Endothelial cell of umbilical vein (primary cell): ENCODE measurements around the gene KIF26B. TPM values are rescaled to one million over a fixed set of nuclear protein-coding genes. Genes with fewer than 3 reads are reported as not detected.

Experiments
- BruUV-seq: library from RNA; stranded (reverse); fragments of 400-500 nt; replicated peaks from 2 replicates; lab custom pipeline; 2021; lab: Mats Ljungman, UMichigan
- CTCF ChIA-PET: fragments of 300-600, 350-600 bp; sonication (Branson Sonifier 250); formaldehyde crosslinking; loops from one replicate; lab custom pipeline; 2021; ENCODE audit warnings: antibody characterized with exemption, inconsistent platforms; lab: Charles Lee
- POLR2A ChIA-PET: fragments of 300-600, 350-600 bp; sonication (Branson Sonifier 250); formaldehyde crosslinking; loops from one replicate; lab custom pipeline; 2021; ENCODE audit warnings: antibody characterized with exemption, inconsistent platforms; lab: Charles Lee
- DNase-seq: peaks from one replicate; pipeline ENCODE4 v3.0.0-alpha.2; 2011; ENCODE audit warnings: low read depth, low spot score
- FAIRE-seq: peaks from 2 replicates; lab custom pipeline; 2011; peaks lifted over from hg19 to GRCh38; lab: Jason Lieb, UNC
- H2AFZ ChIP-seq: 2 replicates; pipeline ENCODE4 v1.6.0; 2012; ENCODE audit warnings: low read depth, low read length, control low read depth, inconsistent platforms
- H3K27ac ChIP-seq: 2 replicates; pipeline ENCODE4 v1.5.1; 2011; ENCODE audit warnings: low read depth, mild to moderate bottlenecking, control low read depth, low read length, moderate library complexity; ENCODE audit not compliant: insufficient read depth
- H3K27me3 ChIP-seq, 2 experiments: 2 replicates each; pipeline versions ENCODE4 v1.6.0 to v1.6.1; 2011; ENCODE audit warnings: low read length in 2 of 2, mixed read lengths in 1 of 2; ENCODE audit not compliant: control insufficient read depth in 2 of 2, insufficient read depth in 2 of 2
- H3K36me3 ChIP-seq, 2 experiments: 2 replicates in 1 of 2; 3 replicates in 1 of 2; pipeline ENCODE4 v1.5.1; 2011; ENCODE audit warnings: low read length in 2 of 2, mild to moderate bottlenecking in 1 of 2, moderate library complexity in 1 of 2; ENCODE audit not compliant: control insufficient read depth in 2 of 2, insufficient read depth in 2 of 2; ENCODE audit errors: extremely low read depth in 1 of 2
- H3K4me1 ChIP-seq: 3 replicates; pipeline ENCODE4 v1.5.1; 2011; ENCODE audit warnings: mild to moderate bottlenecking, low read length; ENCODE audit not compliant: control insufficient read depth, insufficient read depth; ENCODE audit errors: extremely low read depth
- H3K4me2 ChIP-seq: 2 replicates; pipeline ENCODE4 v1.6.1; 2011; ENCODE audit warnings: low read length, control low read depth, mixed read lengths; ENCODE audit not compliant: insufficient read depth
- H3K4me3 ChIP-seq, 3 experiments: fragments of 200-600 bp in 1 of 3; sonication (generic), shearing (Covaris generic) in 1 of 3; replicated peaks in 1 of 3; 2 replicates each; pipeline ENCODE4 v1.5.1; 2011 to 2016; ENCODE audit warnings: control low read depth in 3 of 3, low read length in 3 of 3, mild to moderate bottlenecking in 2 of 3, inconsistent platforms in 1 of 3, low read depth in 1 of 3, moderate library complexity in 1 of 3; ENCODE audit not compliant: insufficient read depth in 1 of 3
- H3K79me2 ChIP-seq: 2 replicates; pipeline ENCODE4 v1.6.0; 2012; ENCODE audit warnings: low read length, inconsistent platforms; ENCODE audit not compliant: control insufficient read depth, insufficient read depth
- H3K9ac ChIP-seq: replicated peaks from 2 replicates; pipeline ENCODE3; 2011; ENCODE audit warnings: low read length, control low read depth; ENCODE audit not compliant: insufficient read depth; ENCODE audit errors: extremely low read depth
- H3K9me1 ChIP-seq: replicated peaks from 3 replicates; pipeline ENCODE4 v1.6.0; 2011; ENCODE audit warnings: mild to moderate bottlenecking, low read length; ENCODE audit not compliant: control insufficient read depth, insufficient read depth; ENCODE audit errors: extremely low read depth
- H3K9me3 ChIP-seq: replicated peaks from 2 replicates; pipeline ENCODE4 v1.5.1; 2012; ENCODE audit warnings: low read length, inconsistent platforms; ENCODE audit not compliant: control insufficient read depth, insufficient read depth
- H4K20me1 ChIP-seq: replicated peaks from 2 replicates; pipeline ENCODE3; 2011; ENCODE audit warnings: mild to moderate bottlenecking, low read length; ENCODE audit not compliant: control insufficient read depth, insufficient read depth; ENCODE audit errors: extremely low read depth
- CTCF ChIP-seq, 2 donors: IDR thresholded peaks; 1 replicate in 1 of 2; 2 replicates in 1 of 2; pipeline ENCODE4 v1.5.1; 2011; ENCODE audit warnings: low read length in 2 of 2, mild to moderate bottlenecking in 2 of 2, moderate library complexity in 2 of 2, control low read depth in 1 of 2, inconsistent platforms in 1 of 2, low read depth in 1 of 2; ENCODE audit not compliant: insufficient read depth in 1 of 2; ENCODE audit errors: extremely low read depth in 1 of 2
- EZH2 ChIP-seq: IDR thresholded peaks from 2 replicates; pipeline ENCODE4 v1.6.1; 2012; ENCODE audit warnings: borderline replicate concordance, low read depth, mild to moderate bottlenecking, moderate library complexity, low read length, inconsistent platforms; ENCODE audit not compliant: severe bottlenecking
- FOS ChIP-seq: IDR thresholded peaks from 2 replicates; pipeline ENCODE4 v1.6.1; 2011; ENCODE audit warnings: mild to moderate bottlenecking, low read length, moderate library complexity, borderline replicate concordance; ENCODE audit not compliant: insufficient read depth
- GATA2 ChIP-seq: IDR thresholded peaks from 2 replicates; pipeline ENCODE4 v1.7.0; 2011; ENCODE audit warnings: low read depth, mild to moderate bottlenecking, moderate library complexity, mixed read lengths, low read length; ENCODE audit not compliant: insufficient read length, insufficient read depth
- JUN ChIP-seq: IDR thresholded peaks from 2 replicates; pipeline ENCODE4 v1.6.1; 2011; ENCODE audit warnings: borderline replicate concordance, low read depth; ENCODE audit not compliant: insufficient read length, insufficient read depth
- MAX ChIP-seq: IDR thresholded peaks from 2 replicates; pipeline ENCODE4 v1.6.1; 2011; ENCODE audit not compliant: insufficient read depth, insufficient read length
- MYC ChIP-seq: IDR thresholded peaks from one replicate; pipeline ENCODE4 v1.6.1; 2011; ENCODE audit warnings: mild to moderate bottlenecking, low read depth, low read length
- POLR2A ChIP-seq: IDR thresholded peaks from 2 replicates; pipeline ENCODE4 v1.6.1; 2012; ENCODE audit warnings: low read depth, mild to moderate bottlenecking, control low read depth, low read length
- POLR2AphosphoS5 ChIP-seq: IDR thresholded peaks from 2 replicates; pipeline ENCODE4 v1.6.1; 2012; ENCODE audit warnings: low read depth, mild to moderate bottlenecking, control low read depth, low read length, moderate library complexity; ENCODE audit not compliant: insufficient read depth
- dilution Hi-C: fragments of 300-500 bp; cut with MboI; formaldehyde crosslinking; loops from one replicate; pipeline ENCODE4 v1.15.0; 2019; ENCODE audit warnings: low sequenced_read_pairs; ENCODE audit not compliant: extremely low pct_ligation_motif_present
- intact Hi-C: fragments of 100-400 bp; cut with micrococcal nuclease; formaldehyde crosslinking; loops from one replicate; pipeline ENCODE4 v1.10.0; 2022
- polyA plus RNA-seq, 4 experiments: library from polyadenylated mRNA; depleted of rRNA in 3 of 4; stranded (reverse) in 3 of 4; unstranded in 1 of 4; fragments of >200 nt; gene quantifications; 2 replicates each; pipeline versions ENCODE4 v1.2.1 to v1.2.3, GENCODE V29; 2011 to 2012; ENCODE audit warnings: missing spikeins in 1 of 4
- total RNA-seq: library from RNA; stranded (reverse); gene quantifications from 2 replicates; pipeline ENCODE4 v1.2.3, GENCODE V29; 2021

KIF26B gene
- total and polyA plus RNA-seq, 2 donors (not counting 3 experiments of a cell fraction or from before 2014, with no cell fraction given), result 0.04 to 0.49 TPM

- BruUV-seq, result no TSS peak
- H2AFZ ChIP-seq, result no peak overlapping the region
- no peaks in the 10 kb centered on the region for H3K4me1 ChIP-seq
- no peak overlapping the region for H3K4me3 ChIP-seq
- TF ChIP-seq POLR2AphosphoS5, result no peak
- no peak for TF ChIP-seq GATA2
- no peak for TF ChIP-seq POLR2A
- no peak for TF ChIP-seq CTCF (IDR thresholded peaks at IDR 0.05; ENCODE audit: extremely low read depth in 1 of 2, insufficient read depth in 1 of 2, low read depth in 1 of 2, low read length in 2 of 2)
- TF ChIP-seq MYC, result no peak
- no peak for TF ChIP-seq JUN
- no peak for TF ChIP-seq EZH2
- no peak for TF ChIP-seq FOS
- no peak for TF ChIP-seq MAX
- no peaks in the 10 kb centered on the region for H3K79me2 ChIP-seq
- DNase-seq (no peak), FAIRE-seq (no peak)
- intact Hi-C loops, result no loop called here
- no peaks in the 10 kb centered on the region for H3K27me3 ChIP-seq
- no peak overlapping the region for H3K27ac ChIP-seq
- H3K4me2 ChIP-seq, result no peak overlapping the region
- H3K36me3 ChIP-seq, result no peaks in the 10 kb centered on the region
- dilution Hi-C loops, result no loop called here
- CTCF ChIA-PET, result no interaction called here
- POLR2A ChIA-PET, result no interaction called here
- no peaks in the 10 kb centered on the region for H3K9me1 ChIP-seq
- no peaks in the 10 kb centered on the region for H4K20me1 ChIP-seq
- H3K9me3 ChIP-seq, result no peaks in the 10 kb centered on the region
- H3K9ac ChIP-seq, result no peak overlapping the region
Observed at GRCh38 chr1:245261786-245262185, 107.0 kb downstream of the KIF26B start.
